K562 (cell line): ENCODE results near the gene GALM. TPM values are rescaled to one million over a fixed set of nuclear protein-coding genes. Genes with fewer than 3 reads are reported as not detected.

Experiments used
- polyA plus RNA-seq, 8 experiments: library from polyadenylated mRNA; depleted of rRNA in 4 of 8; stranded (reverse) in 5 of 8; unstranded in 3 of 8; fragments of >200 nt; fragmentation: Nextera tagmentation in 2 of 8; fragmentation: Illumina TruSeq in 1 of 8; extraction: Ambion mirVana in 2 of 8; extraction: Trizol in 1 of 8; gene quantifications; 2 replicates each; pipeline versions ENCODE4 v1.2.1 to v1.2.3, GENCODE V29; 2011 to 2014; ENCODE audit warnings: inconsistent platforms in 1 of 8, missing spikeins in 1 of 8
- total RNA-seq, 7 experiments: library from RNA; depleted of rRNA in 6 of 7; stranded (reverse); fragments of >200 nt in 6 of 7; fragmentation: Illumina TruSeq in 2 of 7; extraction: Trizol in 2 of 7; gene quantifications; 2 replicates each; pipeline versions ENCODE4 v1.2.1 to v1.2.3, GENCODE V29; 2011 to 2021; ENCODE audit warnings: low replicate concordance in 1 of 7

Gene GALM
- total and polyA plus RNA-seq, 9 of the 15 experiments (the other 6 are each of a cell fraction or from before 2014, with no cell fraction given), result 22.1 to 51.7 (median 27.9) TPM

Other genes starting within 250 kb of the GALM start
- gene HNRNPLL, start 63.2 kb upstream of the GALM start, total RNA-seq (2014; rRNA removed), result 67.5 and 73.0 TPM in 2 replicates
- gene HNRNPLL, start 63.2 kb upstream of the GALM start, total RNA-seq (2014; rRNA removed; fragmentation: Illumina TruSeq; extraction: Trizol), result 86.9 and 102 TPM in 2 replicates
- gene HNRNPLL, start 63.2 kb upstream of the GALM start, total RNA-seq (2015; rRNA removed; fragmentation: Illumina TruSeq; extraction: Trizol), result 57.1 and 57.8 TPM in 2 replicates
- gene HNRNPLL, start 63.2 kb upstream of the GALM start, total RNA-seq (2021), result 85.4 and 94.0 TPM in 2 replicates
- 99.7 and 135 TPM in 2 replicates for gene HNRNPLL, start 63.2 kb upstream of the GALM start, polyA plus RNA-seq (2011; rRNA removed)
- 46.8 and 49.3 TPM in 2 replicates for gene HNRNPLL, start 63.2 kb upstream of the GALM start, polyA plus RNA-seq (2014; fragmentation: Illumina TruSeq; extraction: Trizol)
- gene HNRNPLL, start 63.2 kb upstream of the GALM start, polyA plus RNA-seq (2014; fragmentation: Nextera tagmentation; extraction: Ambion mirVana), result 10 to 100 TPM; 19.8 to 24.7 TPM
- gene HNRNPLL, start 63.2 kb upstream of the GALM start, polyA plus RNA-seq (2014; rRNA removed), result 45.2 and 55.8 TPM in 2 replicates
- 219 and 241 TPM in 2 replicates for gene SRSF7, start 85.2 kb downstream of the GALM start, total RNA-seq (2014; rRNA removed)
- 336 and 371 TPM in 2 replicates for gene SRSF7, start 85.2 kb downstream of the GALM start, total RNA-seq (2014; rRNA removed; fragmentation: Illumina TruSeq; extraction: Trizol)
- gene SRSF7, start 85.2 kb downstream of the GALM start, total RNA-seq (2015; rRNA removed; fragmentation: Illumina TruSeq; extraction: Trizol), result 393 and 420 TPM in 2 replicates
- gene SRSF7, start 85.2 kb downstream of the GALM start, total RNA-seq (2021), result 293 and 315 TPM in 2 replicates
- gene SRSF7, start 85.2 kb downstream of the GALM start, polyA plus RNA-seq (2011; rRNA removed), result 519 and 726 TPM in 2 replicates
- 316 and 323 TPM in 2 replicates for gene SRSF7, start 85.2 kb downstream of the GALM start, polyA plus RNA-seq (2014; fragmentation: Illumina TruSeq; extraction: Trizol)
- 100 to 1,000 TPM; 696 to 706 TPM for gene SRSF7, start 85.2 kb downstream of the GALM start, polyA plus RNA-seq (2014; fragmentation: Nextera tagmentation; extraction: Ambion mirVana)
- gene SRSF7, start 85.2 kb downstream of the GALM start, polyA plus RNA-seq (2014; rRNA removed), result 375 and 380 TPM in 2 replicates
- 12.3 and 18.3 TPM in 2 replicates for gene GEMIN6, start 112.1 kb downstream of the GALM start, total RNA-seq (2014; rRNA removed)
- 31.6 and 32.4 TPM in 2 replicates for gene GEMIN6, start 112.1 kb downstream of the GALM start, total RNA-seq (2014; rRNA removed; fragmentation: Illumina TruSeq; extraction: Trizol)
- 20.3 and 21.8 TPM in 2 replicates for gene GEMIN6, start 112.1 kb downstream of the GALM start, total RNA-seq (2015; rRNA removed; fragmentation: Illumina TruSeq; extraction: Trizol)
- gene GEMIN6, start 112.1 kb downstream of the GALM start, total RNA-seq (2021), result 15.9 and 19.3 TPM in 2 replicates
- gene GEMIN6, start 112.1 kb downstream of the GALM start, polyA plus RNA-seq (2011; rRNA removed), result 18.0 and 28.4 TPM in 2 replicates
- 12.0 and 12.5 TPM in 2 replicates for gene GEMIN6, start 112.1 kb downstream of the GALM start, polyA plus RNA-seq (2014; fragmentation: Illumina TruSeq; extraction: Trizol)
- 10 to 100 TPM; 48.5 to 58.6 TPM for gene GEMIN6, start 112.1 kb downstream of the GALM start, polyA plus RNA-seq (2014; fragmentation: Nextera tagmentation; extraction: Ambion mirVana)
- gene GEMIN6, start 112.1 kb downstream of the GALM start, polyA plus RNA-seq (2014; rRNA removed), result 14.5 and 17.4 TPM in 2 replicates
- gene DHX57, start 209.8 kb downstream of the GALM start, total RNA-seq (2014; rRNA removed), result 15.1 and 15.8 TPM in 2 replicates
- gene DHX57, start 209.8 kb downstream of the GALM start, total RNA-seq (2014; rRNA removed; fragmentation: Illumina TruSeq; extraction: Trizol), result 20.8 and 22.1 TPM in 2 replicates
- 17.0 and 20.2 TPM in 2 replicates for gene DHX57, start 209.8 kb downstream of the GALM start, total RNA-seq (2015; rRNA removed; fragmentation: Illumina TruSeq; extraction: Trizol)
- gene DHX57, start 209.8 kb downstream of the GALM start, total RNA-seq (2021), result 18.4 and 20.1 TPM in 2 replicates
- gene DHX57, start 209.8 kb downstream of the GALM start, polyA plus RNA-seq (2011; rRNA removed), result 15.9 and 23.6 TPM in 2 replicates
- gene DHX57, start 209.8 kb downstream of the GALM start, polyA plus RNA-seq (2014; fragmentation: Illumina TruSeq; extraction: Trizol), result 15.6 and 17.9 TPM in 2 replicates
- gene DHX57, start 209.8 kb downstream of the GALM start, polyA plus RNA-seq (2014; fragmentation: Nextera tagmentation; extraction: Ambion mirVana), result 10 to 100 TPM in 1 of 2 experiments, 1 to 10 TPM in 1; 7.4 to 10.2 TPM
- 13.1 and 14.8 TPM in 2 replicates for gene DHX57, start 209.8 kb downstream of the GALM start, polyA plus RNA-seq (2014; rRNA removed)
- 10.4 and 10.8 TPM in 2 replicates for gene MORN2, start 209.9 kb downstream of the GALM start, total RNA-seq (2014; rRNA removed)
- gene MORN2, start 209.9 kb downstream of the GALM start, total RNA-seq (2014; rRNA removed; fragmentation: Illumina TruSeq; extraction: Trizol), result 20.8 and 21.1 TPM in 2 replicates
- gene MORN2, start 209.9 kb downstream of the GALM start, total RNA-seq (2015; rRNA removed; fragmentation: Illumina TruSeq; extraction: Trizol), result 16.9 and 23.6 TPM in 2 replicates
- gene MORN2, start 209.9 kb downstream of the GALM start, total RNA-seq (2021), result 10.2 and 10.4 TPM in 2 replicates
- 11.9 and 18.5 TPM in 2 replicates for gene MORN2, start 209.9 kb downstream of the GALM start, polyA plus RNA-seq (2011; rRNA removed)
- gene MORN2, start 209.9 kb downstream of the GALM start, polyA plus RNA-seq (2014; fragmentation: Illumina TruSeq; extraction: Trizol), result 15.3 and 16.9 TPM in 2 replicates
- gene MORN2, start 209.9 kb downstream of the GALM start, polyA plus RNA-seq (2014; fragmentation: Nextera tagmentation; extraction: Ambion mirVana), result 10 to 100 TPM; 35.4 to 39.5 TPM
- gene MORN2, start 209.9 kb downstream of the GALM start, polyA plus RNA-seq (2014; rRNA removed), result 19.4 and 25.8 TPM in 2 replicates
- gene ARHGEF33, start 223.8 kb downstream of the GALM start, total RNA-seq (2014; rRNA removed), result 0.04 TPM in 1 of 2 replicates, not detected in the other
- not detected in 2 replicates for gene ARHGEF33, start 223.8 kb downstream of the GALM start, total RNA-seq (2014; rRNA removed; fragmentation: Illumina TruSeq; extraction: Trizol)
- gene ARHGEF33, start 223.8 kb downstream of the GALM start, total RNA-seq (2015; rRNA removed; fragmentation: Illumina TruSeq; extraction: Trizol), result 0.04 TPM in 1 of 2 replicates, not detected in the other
- 0.02 TPM in 1 of 2 replicates, not detected in the other for gene ARHGEF33, start 223.8 kb downstream of the GALM start, total RNA-seq (2021)
- gene ARHGEF33, start 223.8 kb downstream of the GALM start, polyA plus RNA-seq (2011; rRNA removed), result 0.01 and 0.03 TPM in 2 replicates
- not detected in 2 replicates for gene ARHGEF33, start 223.8 kb downstream of the GALM start, polyA plus RNA-seq (2014; fragmentation: Illumina TruSeq; extraction: Trizol)
- gene ARHGEF33, start 223.8 kb downstream of the GALM start, polyA plus RNA-seq (2014; fragmentation: Nextera tagmentation; extraction: Ambion mirVana), result under 1 TPM in 1 of 2 experiments, not detected in 1; 0.08 TPM
- not detected in 2 replicates for gene ARHGEF33, start 223.8 kb downstream of the GALM start, polyA plus RNA-seq (2014; rRNA removed)